ENCODE data around the gene ADRA2B.
"Not testable (repeated sequence)": the region's sequence is repeated elsewhere in the genome, so short reads cannot be mapped to it uniquely, and the experiment has no call there.

ADRA2B gene

DNA sequence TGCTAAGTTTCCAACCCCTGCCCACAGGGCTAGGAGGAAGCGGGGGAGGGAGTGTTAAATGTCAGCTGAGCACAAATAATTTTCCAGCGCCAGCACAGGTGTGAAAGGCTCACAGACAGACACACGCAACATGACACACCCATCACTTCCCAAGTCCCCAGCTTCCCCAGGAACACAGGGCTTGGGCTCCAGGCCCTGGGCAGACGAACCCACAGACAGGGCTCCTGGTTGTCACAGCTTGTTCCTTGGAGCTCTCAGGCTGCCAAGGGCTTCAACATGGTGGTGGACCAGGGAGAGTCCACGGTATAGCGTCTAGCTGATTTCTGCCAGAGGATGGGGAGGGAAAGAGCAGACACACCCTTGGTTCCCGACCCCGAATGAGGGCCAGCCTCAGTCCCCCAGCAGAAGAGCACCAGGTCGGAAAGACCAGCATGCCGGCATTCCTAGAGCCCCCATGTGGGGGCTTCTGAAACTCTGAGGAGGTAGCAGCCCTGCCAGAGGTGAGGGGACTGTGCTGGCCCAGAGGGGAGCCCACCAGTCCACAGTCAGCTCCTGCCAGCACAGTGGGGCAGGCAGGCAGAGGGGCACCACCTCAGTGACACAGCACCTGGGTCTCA, 27.0 kb upstream of the ADRA2B start:
- no peak for DNase-seq

DNA sequence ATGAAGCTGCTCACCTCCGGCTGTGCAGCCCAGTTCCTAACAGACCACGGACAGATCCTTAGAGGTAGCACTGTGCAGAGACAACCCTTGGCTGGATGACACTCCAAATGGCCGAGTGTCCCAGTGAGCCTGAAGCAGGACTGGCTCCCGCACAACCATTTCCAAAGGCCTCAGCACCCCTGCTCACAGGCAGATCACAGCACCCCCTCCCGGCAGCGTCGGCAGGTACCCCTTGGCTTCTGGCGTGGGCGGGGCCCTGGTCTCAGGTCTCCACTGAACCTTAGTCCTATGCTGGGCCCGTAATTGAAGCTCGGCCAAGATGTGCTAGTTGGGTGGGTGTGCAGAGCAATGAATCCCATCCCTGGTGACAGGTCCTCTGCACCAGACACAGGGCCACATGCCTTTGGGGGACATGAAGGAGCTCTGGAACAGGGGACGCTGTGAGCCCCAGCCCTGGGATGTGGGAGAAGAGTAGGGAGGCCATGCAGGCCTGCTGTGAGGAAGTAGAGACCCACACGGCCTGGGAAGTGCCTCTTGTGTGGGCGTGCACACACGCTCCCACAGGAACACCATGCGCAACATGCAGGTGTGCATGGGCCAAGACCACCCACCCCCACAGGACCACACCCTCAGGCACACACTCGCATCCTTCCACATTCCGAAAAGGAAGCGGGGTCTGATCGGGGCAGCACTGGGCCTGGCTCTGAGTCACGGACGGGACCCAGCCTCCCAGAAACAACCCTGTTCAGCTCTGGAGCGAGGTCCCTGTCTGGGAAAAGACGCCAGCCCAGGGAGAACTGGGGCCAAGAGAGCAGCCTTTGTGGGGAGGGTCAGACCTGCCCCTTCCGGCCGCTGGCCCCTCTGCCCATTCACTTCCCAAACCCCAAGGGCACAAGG, 26.1 kb upstream of the ADRA2B start:
- Histone ChIP-seq H3K27me3 (replicated peaks) (peaks cover under 1% of the 10 kb centered on the region), H3K4me3 (ENCODE audit: low read depth, low read length) (no peak overlapping the region), H3K27ac (no peak overlapping the region), H3K36me3 (replicated peaks) (no peaks in the 10 kb centered on the region)
- DNase-seq = no peak
- in situ Hi-C loops (cut with HindIII; ENCODE audit: low pct_ligation_motif_present, low sequenced_read_pairs) = no loop called here
- TF ChIP-seq, protein P1, sequence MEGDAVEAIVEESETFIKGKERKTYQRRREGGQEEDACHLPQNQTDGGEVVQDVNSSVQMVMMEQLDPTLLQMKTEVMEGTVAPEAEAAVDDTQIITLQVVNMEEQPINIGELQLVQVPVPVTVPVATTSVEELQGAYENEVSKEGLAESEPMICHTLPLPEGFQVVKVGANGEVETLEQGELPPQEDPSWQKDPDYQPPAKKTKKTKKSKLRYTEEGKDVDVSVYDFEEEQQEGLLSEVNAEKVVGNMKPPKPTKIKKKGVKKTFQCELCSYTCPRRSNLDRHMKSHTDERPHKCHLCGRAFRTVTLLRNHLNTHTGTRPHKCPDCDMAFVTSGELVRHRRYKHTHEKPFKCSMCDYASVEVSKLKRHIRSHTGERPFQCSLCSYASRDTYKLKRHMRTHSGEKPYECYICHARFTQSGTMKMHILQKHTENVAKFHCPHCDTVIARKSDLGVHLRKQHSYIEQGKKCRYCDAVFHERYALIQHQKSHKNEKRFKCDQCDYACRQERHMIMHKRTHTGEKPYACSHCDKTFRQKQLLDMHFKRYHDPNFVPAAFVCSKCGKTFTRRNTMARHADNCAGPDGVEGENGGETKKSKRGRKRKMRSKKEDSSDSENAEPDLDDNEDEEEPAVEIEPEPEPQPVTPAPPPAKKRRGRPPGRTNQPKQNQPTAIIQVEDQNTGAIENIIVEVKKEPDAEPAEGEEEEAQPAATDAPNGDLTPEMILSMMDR (IDR thresholded peaks at IDR 0.05; ENCODE audit: low read depth, low read length, missing control alignments) = peak; percentile 14

More for the DNA sequence above, 27.0 kb upstream of the ADRA2B start:
- Histone ChIP-seq H3K27me3 (replicated peaks) (no peaks in the 10 kb centered on the region), H3K4me3 (ENCODE audit: low read depth, low read length) (no peak overlapping the region), H3K27ac (no peak overlapping the region), H3K36me3 (replicated peaks) (no peaks in the 10 kb centered on the region)
- in situ Hi-C loops (cut with HindIII; ENCODE audit: low pct_ligation_motif_present, low sequenced_read_pairs) = no loop called here
- TF ChIP-seq, protein P1 (IDR thresholded peaks at IDR 0.05; ENCODE audit: low read depth, low read length, missing control alignments) = no peak

DNA sequence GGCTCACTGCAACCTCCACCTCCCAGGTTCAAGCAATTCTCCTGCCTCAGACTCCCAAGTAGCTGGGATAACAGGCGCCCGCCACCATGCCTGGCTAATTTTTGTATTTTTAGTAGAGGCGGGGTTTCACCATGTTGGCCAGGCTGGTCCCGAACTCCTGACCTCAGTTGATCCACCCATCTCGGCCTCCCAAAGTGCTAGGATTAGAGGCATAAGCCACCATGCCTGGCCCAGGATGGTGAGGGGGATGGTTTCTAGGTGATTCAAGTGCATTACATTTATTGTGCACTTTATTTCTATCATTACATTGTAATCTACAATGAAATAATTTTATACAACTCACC, 25.2 kb upstream of the ADRA2B start:
- DNase-seq; H3K27me3 ChIP-seq (replicated peaks); H3K27ac ChIP-seq; in situ Hi-C loops (cut with HindIII; ENCODE audit: low pct_ligation_motif_present, low sequenced_read_pairs); H3K36me3 ChIP-seq (replicated peaks); H3K4me3 ChIP-seq (ENCODE audit: low read depth, low read length): not testable (repeated sequence)

DNA sequence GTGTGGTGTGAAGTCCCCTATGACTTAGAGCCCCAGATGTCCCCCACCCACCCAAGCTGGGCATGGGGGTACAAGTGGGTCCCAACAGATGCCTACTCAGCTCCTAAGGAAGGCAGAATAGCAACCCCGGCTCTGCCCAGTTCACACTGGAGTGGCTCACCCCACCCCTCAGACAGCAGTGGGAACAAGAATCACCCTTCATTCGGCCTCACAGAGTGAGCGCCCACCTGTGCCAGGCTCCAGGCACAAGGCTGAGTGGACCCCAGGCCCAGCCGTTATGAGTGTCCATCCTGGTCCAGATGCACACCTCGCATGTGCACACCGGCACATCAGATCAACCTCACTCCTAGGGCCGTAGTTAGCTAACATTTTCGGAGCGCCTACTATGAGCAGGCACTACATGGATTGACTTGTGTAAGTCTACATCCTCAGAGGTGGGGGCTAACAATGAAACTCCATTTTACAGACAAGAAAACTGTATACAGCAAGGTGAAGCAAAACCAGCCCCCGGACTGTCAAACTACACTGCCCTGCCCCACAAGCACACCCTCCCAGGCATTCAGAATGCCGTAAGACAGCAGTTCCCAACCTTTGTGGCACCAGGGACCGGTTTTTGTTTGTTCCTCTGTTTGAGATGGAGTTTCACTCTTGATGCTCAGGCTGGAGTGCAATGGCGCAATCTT, 24.7 kb upstream of the ADRA2B start:
- Histone ChIP-seq H3K27ac (no peak overlapping the region), H3K27me3 (replicated peaks) (peaks cover 6% of the 10 kb centered on the region), H3K4me3 (ENCODE audit: low read depth, low read length) (no peak overlapping the region), H3K36me3 (replicated peaks) (no peaks in the 10 kb centered on the region)
- in situ Hi-C loops (cut with HindIII; ENCODE audit: low pct_ligation_motif_present, low sequenced_read_pairs) = no loop called here
- TF ChIP-seq, protein P1 (IDR thresholded peaks at IDR 0.05; ENCODE audit: low read depth, low read length, missing control alignments) = no peak
- no peak for DNase-seq

DNA sequence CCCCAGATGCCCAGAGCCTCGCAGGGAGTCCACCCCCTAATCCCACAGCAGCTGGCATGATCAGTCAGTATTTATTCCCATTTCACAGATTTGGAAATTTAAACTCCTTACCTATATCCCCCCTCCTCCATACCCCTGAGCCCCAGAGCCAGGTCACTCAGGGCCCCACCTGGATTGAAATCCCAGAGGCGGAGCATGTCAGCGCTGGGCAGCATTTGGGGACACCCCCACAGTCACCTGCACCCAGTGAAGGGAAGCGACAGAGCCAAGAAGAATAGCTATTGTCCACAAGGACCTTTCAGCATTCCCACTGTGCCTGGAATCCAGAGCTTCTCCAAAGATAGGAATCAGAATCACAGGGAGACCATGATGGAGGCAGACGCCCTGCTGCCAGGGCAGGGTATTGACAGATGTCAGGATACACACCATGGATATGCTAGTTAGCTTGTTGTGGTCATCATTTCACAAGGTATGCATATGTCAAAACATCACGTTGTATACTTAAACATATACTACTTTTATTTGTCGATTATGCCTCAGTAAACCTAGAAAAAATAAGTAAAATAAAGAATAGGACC, 22.9 kb upstream of the ADRA2B start:
- peaks cover 12% of the 10 kb centered on the region for H3K27me3 ChIP-seq (replicated peaks)
- in situ Hi-C loops (cut with HindIII; ENCODE audit: low pct_ligation_motif_present, low sequenced_read_pairs) = no loop called here
- H3K4me3 ChIP-seq (ENCODE audit: low read depth, low read length) = no peak overlapping the region
- TF ChIP-seq, protein P1 (IDR thresholded peaks at IDR 0.05; ENCODE audit: low read depth, low read length, missing control alignments) = no peak
- H3K27ac ChIP-seq = no peak overlapping the region
- no peak for DNase-seq
- no peaks in the 10 kb centered on the region for H3K36me3 ChIP-seq (replicated peaks)
